HEK293 (cell line): ENCODE data around the gene PPFIA2.

Experiments
- CTCF ChIP-seq: fragments of 450-650 bp; formaldehyde crosslinking; IDR thresholded peaks from 2 replicates; pipeline ENCODE4 v1.5.1; 2016; ENCODE audit warnings: missing biosample characterization, missing genetic modification characterization
- PBX3 ChIP-seq: sonication (generic); formaldehyde crosslinking; IDR thresholded peaks from 2 replicates; pipeline ENCODE4 v1.8.1; 2022; ENCODE audit warnings: mild to moderate bottlenecking, moderate library complexity, missing genetic modification reagents
- ZNF112 ChIP-seq: fragments of 450-650 bp; formaldehyde crosslinking; IDR thresholded peaks from 2 replicates; pipeline ENCODE4 v1.5.0; 2017; ENCODE audit warnings: missing biosample characterization, missing genetic modification characterization
- ZNF138 ChIP-seq: fragments of 450-650 bp; formaldehyde crosslinking; IDR thresholded peaks from 2 replicates; pipeline ENCODE4 v1.5.1; 2016; ENCODE audit warnings: missing biosample characterization, missing genetic modification characterization, borderline replicate concordance
- ZNF239 ChIP-seq: fragments of 450-650 bp; formaldehyde crosslinking; IDR thresholded peaks from 2 replicates; pipeline ENCODE4 v1.5.1; 2016; ENCODE audit warnings: missing biosample characterization, missing genetic modification characterization

- TF ChIP-seq PBX3 (CRISPR knock-in tag) (no peak), CTCF (tag by site-specific recombination) (no peak), ZNF138 (no peak), ZNF112 (tag by site-specific recombination) (no peak), ZNF239 (tag by site-specific recombination) (no peak)
Measured at GRCh38 chr12:81303935-81304334, 455.2 kb downstream of the PPFIA2 start.
